Measurements from ENCODE around the gene RAB25.

Gene RAB25

DNA sequence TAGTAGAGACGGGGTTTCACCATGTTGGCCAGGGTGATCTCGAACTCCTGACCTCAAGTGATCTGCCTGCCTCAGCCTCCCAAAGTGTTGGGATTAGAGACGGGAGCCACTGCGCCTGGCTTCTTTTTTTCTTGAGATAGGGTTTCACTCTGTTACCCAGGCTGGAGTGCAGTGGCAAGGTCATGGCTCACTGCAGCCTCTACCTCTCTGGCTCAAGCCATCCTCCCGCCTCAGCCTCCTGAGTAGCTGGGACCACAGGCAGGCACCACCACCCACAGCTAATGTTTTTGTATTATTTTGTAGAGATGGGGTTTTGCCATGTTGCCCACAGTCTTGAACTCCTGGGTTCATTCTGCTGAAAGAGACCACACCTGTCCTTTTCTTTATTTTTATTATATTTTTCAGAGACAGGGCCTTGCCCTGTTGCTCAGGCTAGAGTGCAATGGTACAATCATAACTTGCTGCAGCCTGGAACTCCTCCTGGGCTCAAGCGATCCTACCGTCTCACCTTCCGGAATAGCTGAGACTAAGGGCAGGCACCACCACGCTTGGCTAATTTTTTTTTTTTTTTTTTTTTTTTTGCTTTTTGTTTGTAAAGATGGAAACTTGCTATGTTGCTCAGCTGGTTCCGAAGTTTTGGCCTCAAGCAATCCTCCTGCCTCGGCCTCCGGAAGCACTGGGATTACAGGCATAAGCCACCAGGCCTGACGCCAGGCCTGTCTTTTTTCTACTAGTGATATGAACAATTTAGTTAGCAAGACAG lies 56.6 kb downstream of the RAB25 start:
- DNase-seq (ENCODE audit: low read depth), result no peak

DNA sequence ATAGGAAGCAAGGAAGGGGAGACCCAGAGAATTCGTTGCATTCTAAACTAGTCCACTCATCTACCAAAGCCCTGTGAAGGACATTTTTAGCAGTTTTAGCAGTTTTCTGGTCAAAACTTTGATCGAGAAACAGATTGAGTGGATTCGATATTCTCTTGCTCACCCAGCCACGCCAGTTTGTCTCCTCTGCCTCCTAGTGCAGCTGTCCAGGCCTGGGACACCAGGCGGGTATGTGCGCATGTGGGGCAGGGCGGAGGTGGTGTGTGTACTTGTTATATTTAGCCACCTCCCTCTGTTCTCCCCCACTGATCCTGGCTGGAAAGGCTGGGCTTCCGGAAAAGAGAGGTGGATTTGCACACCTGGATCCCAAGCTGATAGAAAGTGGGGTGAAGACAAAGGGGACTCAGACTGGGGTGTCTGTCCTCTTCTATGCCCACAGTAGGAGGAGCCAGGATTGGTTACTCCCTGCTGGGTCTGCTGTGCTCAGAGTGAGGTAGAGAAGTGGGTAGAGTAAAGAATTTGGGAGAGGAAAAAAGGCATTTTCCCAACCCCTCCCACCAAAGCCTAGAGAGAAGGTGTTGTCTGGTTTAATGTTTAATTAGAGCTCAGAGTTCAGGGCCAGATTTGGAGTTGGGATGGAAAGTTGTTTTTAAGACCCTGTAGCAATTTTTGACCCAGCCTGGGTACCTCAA lies 57.4 kb downstream of the RAB25 start:
- DNase-seq (ENCODE audit: low read depth), result no peak

DNA sequence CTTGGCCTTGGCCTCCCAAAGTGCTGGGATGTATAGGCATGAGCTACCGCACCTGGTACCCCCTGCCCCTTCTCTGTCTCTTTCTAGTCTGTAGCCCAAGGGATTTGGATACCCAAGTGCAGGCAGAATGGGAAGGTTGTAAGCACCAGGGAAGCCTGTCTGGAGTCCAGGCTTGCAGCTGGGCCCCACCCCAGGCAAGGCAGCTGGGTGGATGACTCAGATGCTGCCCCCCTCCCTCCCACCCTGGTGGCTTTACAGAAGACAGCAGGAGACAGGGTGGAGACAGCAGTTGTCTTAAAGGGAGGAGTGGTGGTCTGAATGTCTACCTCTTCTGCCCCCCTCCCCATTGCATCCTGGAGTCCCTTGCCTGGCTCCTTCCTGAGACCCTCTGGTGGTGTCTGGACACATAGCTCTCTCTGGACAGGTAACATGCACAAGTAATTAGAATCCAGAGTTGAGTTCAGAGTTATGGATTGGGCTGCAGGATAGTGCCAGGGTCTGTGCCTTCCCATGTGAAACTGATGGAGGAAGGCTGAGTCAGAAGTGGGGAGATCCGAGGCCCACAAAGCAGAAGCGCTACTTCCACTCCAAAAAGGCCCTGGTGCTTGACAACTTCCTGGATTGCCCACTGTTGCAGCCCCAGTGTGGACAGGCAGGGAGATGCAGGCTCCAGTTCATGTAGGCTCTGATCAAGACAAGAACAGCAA lies 58.7 kb downstream of the RAB25 start:
- peak; percentile 60 for DNase-seq (ENCODE audit: low read depth)
